ENCODE results near the gene TSPAN13.

TSPAN13 gene

GRCh38 chr7:16810112-16810511 is 56.6 kb downstream of the TSPAN13 start:
- no peak for DNase-seq (ENCODE audit: insufficient read length, low spot score)
- no peak for FAIRE-seq

- DNase-seq (ENCODE audit: insufficient read length, low spot score) (no peak), FAIRE-seq (no peak)
Measured at GRCh38 chr7:16810573-16810972, 57.0 kb downstream of the TSPAN13 start.

- FAIRE-seq (no peak), DNase-seq (ENCODE audit: insufficient read length, low spot score) (no peak)
Measured at GRCh38 chr7:16811551-16811950, 58.0 kb downstream of the TSPAN13 start.

- DNase-seq (ENCODE audit: insufficient read length, low spot score), result no peak
- no peak for FAIRE-seq
Measured at GRCh38 chr7:16812542-16813231, 59.1 kb downstream of the TSPAN13 start.

GRCh38 chr7:16813232-16813616 is 59.7 kb downstream of the TSPAN13 start:
- DNase-seq (ENCODE audit: insufficient read length, low spot score) (no peak), FAIRE-seq (no peak)

- no peak for FAIRE-seq
- no peak for DNase-seq (ENCODE audit: insufficient read length, low spot score)
Measured at GRCh38 chr7:16815001-16815400, 61.4 kb downstream of the TSPAN13 start.

GRCh38 chr7:16816824-16817223 is 63.3 kb downstream of the TSPAN13 start:
- no peak for FAIRE-seq
- no peak for DNase-seq (ENCODE audit: insufficient read length, low spot score)

GRCh38 chr7:16817536-16817935 is 64.0 kb downstream of the TSPAN13 start:
- FAIRE-seq (no peak), DNase-seq (ENCODE audit: insufficient read length, low spot score) (no peak)

- FAIRE-seq (no peak), DNase-seq (ENCODE audit: insufficient read length, low spot score) (no peak)
Measured at GRCh38 chr7:16818732-16819131, 65.2 kb downstream of the TSPAN13 start.

GRCh38 chr7:16822029-16822428 is 68.5 kb downstream of the TSPAN13 start:
- DNase-seq (ENCODE audit: insufficient read length, low spot score), result no peak
- FAIRE-seq, result no peak

GRCh38 chr7:16826060-16826459 is 72.5 kb downstream of the TSPAN13 start:
- FAIRE-seq, result no peak
- no peak for DNase-seq (ENCODE audit: insufficient read length, low spot score)

GRCh38 chr7:16833373-16833772 is 79.8 kb downstream of the TSPAN13 start:
- FAIRE-seq (no peak), DNase-seq (ENCODE audit: insufficient read length, low spot score) (no peak)

All from HTR-8/SVneo (cell line).